K562 (cell line): ENCODE data around the gene PIGT. TPM values are rescaled to one million over a fixed set of nuclear protein-coding genes. Genes with fewer than 3 reads are reported as not detected.

Experiments
- BDP1 ChIP-seq: IDR thresholded peaks from 3 replicates; pipeline ENCODE4 v1.6.1; 2011; ENCODE audit not compliant: insufficient read length, insufficient read depth
- C11orf30 ChIP-seq: fragments of 450-650 bp; IDR thresholded peaks from 2 replicates; pipeline ENCODE4 v1.6.1; 2016; ENCODE audit warnings: low read depth, mild to moderate bottlenecking
- ETS2 ChIP-seq: IDR thresholded peaks from 2 replicates; pipeline ENCODE4 v1.6.1; 2016; ENCODE audit warnings: borderline replicate concordance, missing genetic modification characterization, mild to moderate bottlenecking, moderate library complexity, missing compliant biosample characterization; ENCODE audit not compliant: poor library complexity, severe bottlenecking
- FOXP1 ChIP-seq: sonication (generic); formaldehyde crosslinking; IDR thresholded peaks from 2 replicates; pipeline ENCODE4 v1.8.0; 2022; ENCODE audit warnings: mild to moderate bottlenecking, missing genetic modification reagents
- GABPA ChIP-seq: fragments of 200-800 bp; sonication (Bioruptor generic); conservative IDR thresholded peaks from 2 replicates; pipeline ENCODE4 v1.6.1; 2016; ENCODE audit warnings: low read depth, missing genetic modification characterization, missing compliant biosample characterization
- HNRNPUL1 ChIP-seq: fragments of 200-400 bp; formaldehyde crosslinking; IDR thresholded peaks from 2 replicates; pipeline ENCODE4 v1.6.1; 2017; ENCODE audit warnings: low read length
- KAT7 ChIP-seq: sonication (generic); formaldehyde crosslinking; IDR thresholded peaks from 2 replicates; pipeline ENCODE4 v1.8.0; 2022; ENCODE audit warnings: missing genetic modification reagents, mild to moderate bottlenecking, borderline replicate concordance
- MAFG ChIP-seq: fragments of 450-650 bp; conservative IDR thresholded peaks from 2 replicates; pipeline ENCODE4 v1.6.1; 2016; ENCODE audit warnings: missing genetic modification characterization, missing compliant biosample characterization
- MCM2 ChIP-seq: fragments of 450-650 bp; IDR thresholded peaks from 2 replicates; pipeline ENCODE4 v1.6.1; 2017; ENCODE audit warnings: low read depth, mild to moderate bottlenecking
- MCM7 ChIP-seq, 2 experiments: fragments of 450-650 bp; IDR thresholded peaks; 2 replicates each; pipeline ENCODE4 v1.6.1; 2016 to 2018
- MTA3 ChIP-seq: fragments of 450-650 bp; formaldehyde crosslinking; IDR thresholded peaks from 2 replicates; pipeline ENCODE4 v1.6.1; 2017; ENCODE audit warnings: mild to moderate bottlenecking, borderline replicate concordance
- NR2F6 ChIP-seq: fragments of 450-650 bp; formaldehyde crosslinking; IDR thresholded peaks from 2 replicates; pipeline ENCODE4 v1.4.0; 2020; ENCODE audit warnings: mild to moderate bottlenecking
- PCBP2 ChIP-seq: fragments of 200-400 bp; formaldehyde crosslinking; IDR thresholded peaks from 2 replicates; pipeline ENCODE4 v1.6.1; 2018; ENCODE audit warnings: low read length, low read depth, mild to moderate bottlenecking, moderate library complexity; ENCODE audit not compliant: poor library complexity, severe bottlenecking
- RFX5 ChIP-seq: IDR thresholded peaks from 2 replicates; pipeline ENCODE4 v1.6.1; 2011; ENCODE audit warnings: low read depth, mild to moderate bottlenecking, improper control_type of control experiment, low read length
- SMARCA5 ChIP-seq: fragments of 450-650 bp; IDR thresholded peaks from 2 replicates; pipeline ENCODE4 v1.6.1; 2016
- STAT5A ChIP-seq: IDR thresholded peaks from 2 replicates; pipeline ENCODE4 v1.6.1; 2012; ENCODE audit warnings: low read length, inconsistent platforms, borderline replicate concordance
- THRAP3 ChIP-seq: fragments of 450-650 bp; IDR thresholded peaks from 2 replicates; pipeline ENCODE4 v1.6.1; 2016; ENCODE audit warnings: mild to moderate bottlenecking, inconsistent platforms, borderline replicate concordance
- YY1 ChIP-seq, 3 experiments: IDR thresholded peaks; 2 replicates each; pipeline ENCODE4 v1.6.1; 2011; ENCODE audit warnings: low read length in 2 of 3, mild to moderate bottlenecking in 2 of 3, moderate library complexity in 2 of 3, borderline replicate concordance in 1 of 3, control low read depth in 1 of 3, low read depth in 1 of 3; ENCODE audit not compliant: insufficient read depth in 3 of 3, insufficient replicate concordance in 2 of 3, control insufficient read depth in 1 of 3, insufficient read length in 1 of 3; ENCODE audit errors: extremely low read depth in 1 of 3
- ZNF445 ChIP-seq: fragments of 250-450 bp; sonication (Bioruptor Pico); IDR thresholded peaks from 2 replicates; pipeline ENCODE4 v1.4.0; 2020; ENCODE audit warnings: low read depth, mild to moderate bottlenecking, moderate library complexity
- ZNF707 ChIP-seq: fragments of 250-450 bp; sonication (Bioruptor Pico); conservative IDR thresholded peaks from 2 replicates; pipeline ENCODE4 v1.8.0; 2022; ENCODE audit warnings: inconsistent platforms, mild to moderate bottlenecking, moderate library complexity
- ZSCAN29 ChIP-seq: fragments of 450-650 bp; IDR thresholded peaks from 2 replicates; pipeline ENCODE4 v1.6.1; 2017
- polyA plus RNA-seq, 8 experiments: library from polyadenylated mRNA; depleted of rRNA in 4 of 8; stranded (reverse) in 5 of 8; unstranded in 3 of 8; fragments of >200 nt; fragmentation: Nextera tagmentation in 2 of 8; fragmentation: Illumina TruSeq in 1 of 8; extraction: Ambion mirVana in 2 of 8; extraction: Trizol in 1 of 8; gene quantifications; 2 replicates each; pipeline versions ENCODE4 v1.2.1 to v1.2.3, GENCODE V29; 2011 to 2014; ENCODE audit warnings: inconsistent platforms in 1 of 8, missing spikeins in 1 of 8
- total RNA-seq, 7 experiments: library from RNA; depleted of rRNA in 6 of 7; stranded (reverse); fragments of >200 nt in 6 of 7; fragmentation: Illumina TruSeq in 2 of 7; extraction: Trizol in 2 of 7; gene quantifications; 2 replicates each; pipeline versions ENCODE4 v1.2.1 to v1.2.3, GENCODE V29; 2011 to 2021; ENCODE audit warnings: low replicate concordance in 1 of 7
- TF ChIP-seq, protein P1 (sequence below): sonication (generic); formaldehyde crosslinking; IDR thresholded peaks from 2 replicates; pipeline ENCODE4 v1.5.0; 2020; ENCODE audit warnings: missing genetic modification reagents
- TF ChIP-seq, protein P2 (sequence below): fragments of 250-450 bp; sonication (Bioruptor Pico); IDR thresholded peaks from 2 replicates; pipeline ENCODE4 v1.8.0; 2021; ENCODE audit warnings: moderate library complexity, mild to moderate bottlenecking, inconsistent platforms
- TF ChIP-seq, protein P3 (sequence below): fragments of 450-650 bp; IDR thresholded peaks from 2 replicates; pipeline ENCODE4 v1.6.1; 2016; ENCODE audit warnings: mild to moderate bottlenecking

The PIGT gene
- total and polyA plus RNA-seq, 9 of the 15 experiments (the other 6 are each of a cell fraction or from before 2014, with no cell fraction given): 14.6 to 108 (median 46.9) TPM

DNA sequence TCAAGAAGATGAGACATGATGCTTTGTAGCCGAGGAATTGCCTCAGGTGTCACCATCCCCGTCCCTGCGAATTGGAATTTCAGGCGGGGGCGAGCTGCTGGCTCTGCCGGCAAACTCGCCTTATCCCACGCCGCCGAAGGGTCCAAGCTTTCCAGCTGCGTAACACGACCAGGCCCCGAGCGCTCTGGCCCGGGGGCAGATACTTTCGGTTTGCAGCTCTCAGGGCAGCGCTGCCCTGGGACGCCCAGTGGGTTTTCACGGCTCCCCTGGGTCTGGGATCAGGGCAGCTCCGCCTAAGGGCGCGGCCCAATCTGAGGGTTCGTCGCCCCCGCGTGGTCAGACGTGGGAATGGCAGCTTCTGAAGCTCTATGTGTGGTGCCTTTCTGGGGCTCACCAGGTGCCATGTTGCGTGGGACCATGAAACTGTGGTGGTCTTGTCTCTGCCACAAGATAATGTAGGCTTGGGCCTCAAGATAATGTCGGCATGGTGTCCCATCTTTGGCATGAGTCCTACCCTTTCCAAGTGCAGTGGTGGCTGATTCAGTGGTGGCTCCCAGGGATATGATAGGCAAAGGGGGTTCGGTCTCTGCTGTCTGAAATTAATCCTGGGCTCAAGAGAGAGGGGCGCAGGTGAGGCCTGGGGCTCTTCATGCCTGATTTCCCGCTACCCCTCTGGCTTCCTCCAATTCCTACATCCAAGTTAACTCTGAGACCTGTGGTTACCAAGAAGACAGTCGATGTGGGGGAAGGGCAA lies 21.0 kb downstream of the PIGT start (continued):
- TF ChIP-seq, protein P1, sequence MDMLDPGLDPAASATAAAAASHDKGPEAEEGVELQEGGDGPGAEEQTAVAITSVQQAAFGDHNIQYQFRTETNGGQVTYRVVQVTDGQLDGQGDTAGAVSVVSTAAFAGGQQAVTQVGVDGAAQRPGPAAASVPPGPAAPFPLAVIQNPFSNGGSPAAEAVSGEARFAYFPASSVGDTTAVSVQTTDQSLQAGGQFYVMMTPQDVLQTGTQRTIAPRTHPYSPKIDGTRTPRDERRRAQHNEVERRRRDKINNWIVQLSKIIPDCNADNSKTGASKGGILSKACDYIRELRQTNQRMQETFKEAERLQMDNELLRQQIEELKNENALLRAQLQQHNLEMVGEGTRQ (CRISPR knock-in tag): no peak
- TF ChIP-seq, protein P2, sequence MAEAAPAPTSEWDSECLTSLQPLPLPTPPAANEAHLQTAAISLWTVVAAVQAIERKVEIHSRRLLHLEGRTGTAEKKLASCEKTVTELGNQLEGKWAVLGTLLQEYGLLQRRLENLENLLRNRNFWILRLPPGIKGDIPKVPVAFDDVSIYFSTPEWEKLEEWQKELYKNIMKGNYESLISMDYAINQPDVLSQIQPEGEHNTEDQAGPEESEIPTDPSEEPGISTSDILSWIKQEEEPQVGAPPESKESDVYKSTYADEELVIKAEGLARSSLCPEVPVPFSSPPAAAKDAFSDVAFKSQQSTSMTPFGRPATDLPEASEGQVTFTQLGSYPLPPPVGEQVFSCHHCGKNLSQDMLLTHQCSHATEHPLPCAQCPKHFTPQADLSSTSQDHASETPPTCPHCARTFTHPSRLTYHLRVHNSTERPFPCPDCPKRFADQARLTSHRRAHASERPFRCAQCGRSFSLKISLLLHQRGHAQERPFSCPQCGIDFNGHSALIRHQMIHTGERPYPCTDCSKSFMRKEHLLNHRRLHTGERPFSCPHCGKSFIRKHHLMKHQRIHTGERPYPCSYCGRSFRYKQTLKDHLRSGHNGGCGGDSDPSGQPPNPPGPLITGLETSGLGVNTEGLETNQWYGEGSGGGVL (CRISPR knock-in tag): no peak
- TF ChIP-seq GABPA (tag) (no peak), KAT7 (peak; percentile 37; the same call in 1 of the 2 replicates), C11orf30 (no peak), SMARCA5 (no peak), HNRNPUL1 (no peak), ZNF707 (CRISPR knock-in tag) (no peak), PCBP2 (no peak), THRAP3 (no peak), BDP1 (no peak), STAT5A (no peak), MAFG (tag) (no peak), ZNF445 (no peak), ZSCAN29 (no peak), RFX5 (no peak), YY1 (IDR thresholded peaks at IDR 0.05; ENCODE audit: borderline replicate concordance in 1 of 3, control insufficient read depth in 1 of 3, extremely low read depth in 1 of 3, insufficient read depth in 3 of 3, insufficient read length in 1 of 3, insufficient replicate concordance in 2 of 3, low read depth in 1 of 3, low read length in 2 of 3) (peak in 1 of 3 experiments; percentile 59), MCM7 (IDR thresholded peaks at IDR 0.05) (no peak), MCM2 (no peak), FOXP1 (CRISPR knock-in tag) (no peak), ETS2 (tag) (no peak), MTA3 (peak; percentile 57; the same call in 1 of the 2 replicates), NR2F6 (no peak)
- TF ChIP-seq, protein P3, sequence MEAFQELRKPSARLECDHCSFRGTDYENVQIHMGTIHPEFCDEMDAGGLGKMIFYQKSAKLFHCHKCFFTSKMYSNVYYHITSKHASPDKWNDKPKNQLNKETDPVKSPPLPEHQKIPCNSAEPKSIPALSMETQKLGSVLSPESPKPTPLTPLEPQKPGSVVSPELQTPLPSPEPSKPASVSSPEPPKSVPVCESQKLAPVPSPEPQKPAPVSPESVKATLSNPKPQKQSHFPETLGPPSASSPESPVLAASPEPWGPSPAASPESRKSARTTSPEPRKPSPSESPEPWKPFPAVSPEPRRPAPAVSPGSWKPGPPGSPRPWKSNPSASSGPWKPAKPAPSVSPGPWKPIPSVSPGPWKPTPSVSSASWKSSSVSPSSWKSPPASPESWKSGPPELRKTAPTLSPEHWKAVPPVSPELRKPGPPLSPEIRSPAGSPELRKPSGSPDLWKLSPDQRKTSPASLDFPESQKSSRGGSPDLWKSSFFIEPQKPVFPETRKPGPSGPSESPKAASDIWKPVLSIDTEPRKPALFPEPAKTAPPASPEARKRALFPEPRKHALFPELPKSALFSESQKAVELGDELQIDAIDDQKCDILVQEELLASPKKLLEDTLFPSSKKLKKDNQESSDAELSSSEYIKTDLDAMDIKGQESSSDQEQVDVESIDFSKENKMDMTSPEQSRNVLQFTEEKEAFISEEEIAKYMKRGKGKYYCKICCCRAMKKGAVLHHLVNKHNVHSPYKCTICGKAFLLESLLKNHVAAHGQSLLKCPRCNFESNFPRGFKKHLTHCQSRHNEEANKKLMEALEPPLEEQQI: no peak
